ENCODE results near the gene FAM78B.

FAM78B gene

GRCh38 chr1:166119471-166119965, 47.3 kb downstream of the FAM78B start:
- DNase-seq (ENCODE audit: low read depth): no peak

GRCh38 chr1:166117776-166118175, 49.0 kb downstream of the FAM78B start:
- DNase-seq (ENCODE audit: low read depth): no peak

- DNase-seq (ENCODE audit: low read depth): no peak
These were observed 50.8 kb downstream of the FAM78B start for GRCh38 chr1:166116026-166116425.

- DNase-seq (ENCODE audit: low read depth): no peak
These were observed 52.4 kb downstream of the FAM78B start for GRCh38 chr1:166114419-166114818.

- DNase-seq (ENCODE audit: low read depth): no peak
These were observed 53.2 kb downstream of the FAM78B start for GRCh38 chr1:166113630-166114029.

GRCh38 chr1:166113031-166113430, 53.8 kb downstream of the FAM78B start:
- DNase-seq (ENCODE audit: low read depth): no peak

GRCh38 chr1:166112425-166112824, 54.4 kb downstream of the FAM78B start:
- no peak for DNase-seq (ENCODE audit: low read depth)

- no peak for DNase-seq (ENCODE audit: low read depth)
These were observed 55.4 kb downstream of the FAM78B start for GRCh38 chr1:166111430-166111829.

- DNase-seq (ENCODE audit: low read depth): no peak
These were observed 76.6 kb downstream of the FAM78B start for GRCh38 chr1:166090244-166090643.

GRCh38 chr1:166089804-166090203, 77.0 kb downstream of the FAM78B start:
- DNase-seq (ENCODE audit: low read depth): no peak

- DNase-seq (ENCODE audit: low read depth): no peak
These were observed 78.2 kb downstream of the FAM78B start for GRCh38 chr1:166088572-166088955.

GRCh38 chr1:166087734-166088571, 78.8 kb downstream of the FAM78B start:
- DNase-seq (ENCODE audit: low read depth): no peak

GRCh38 chr1:166086113-166086883, 80.5 kb downstream of the FAM78B start:
- no peak for DNase-seq (ENCODE audit: low read depth)

- DNase-seq (ENCODE audit: low read depth): no peak
These were observed 82.2 kb downstream of the FAM78B start for GRCh38 chr1:166084613-166085012.

- no peak for DNase-seq (ENCODE audit: low read depth)
These were observed 82.9 kb downstream of the FAM78B start for GRCh38 chr1:166083887-166084286.

GRCh38 chr1:166082601-166083000, 84.2 kb downstream of the FAM78B start:
- DNase-seq (ENCODE audit: low read depth): no peak

GRCh38 chr1:166080967-166081870, 85.6 kb downstream of the FAM78B start:
- DNase-seq (ENCODE audit: low read depth): no peak

GRCh38 chr1:166080277-166080966, 86.4 kb downstream of the FAM78B start:
- DNase-seq (ENCODE audit: low read depth): no peak

GRCh38 chr1:166079276-166079675, 87.5 kb downstream of the FAM78B start:
- no peak for DNase-seq (ENCODE audit: low read depth)

GRCh38 chr1:166073489-166073888, 93.3 kb downstream of the FAM78B start:
- no peak for DNase-seq (ENCODE audit: low read depth)

- no peak for DNase-seq (ENCODE audit: low read depth)
These were observed 97.4 kb downstream of the FAM78B start for GRCh38 chr1:166069390-166069789.
